Activated CD4-positive, alpha-beta T cell treated with anti-CD3 and anti-CD28 coated beads for 36 hours (primary cell): ENCODE measurements around the gene RPS18. TPM values are rescaled to one million over a fixed set of nuclear protein-coding genes. Genes with fewer than 3 reads are reported as not detected.

Experiments
- ATAC-seq: fragments of 200-7000 bp; cut with Tn5 transposase; one replicate; pipeline ENCODE4 v1.10.0; 2021; ENCODE audit warnings: mild to moderate bottlenecking, moderate library complexity
- CTCF ChIA-PET: fragments of 350-600 bp; sonication (Branson Sonifier 250); formaldehyde crosslinking; loops from one replicate; lab custom pipeline; 2021; ENCODE audit warnings: antibody characterized with exemption; lab: Charles Lee
- POLR2A ChIA-PET: fragments of 350-600 bp; sonication (Branson Sonifier 250); formaldehyde crosslinking; loops from one replicate; lab custom pipeline; 2021; ENCODE audit warnings: antibody characterized with exemption, inconsistent platforms; lab: Charles Lee
- DNase-seq: peaks from one replicate; pipeline ENCODE4 v3.0.0-alpha.2; 2020
- H3K27ac Mint-ChIP-seq: one replicate; pipeline ENCODE4 v1.8.0; 2021; ENCODE audit warnings: mixed read lengths
- H3K27me3 Mint-ChIP-seq: one replicate; pipeline ENCODE4 v1.8.0; 2021; ENCODE audit warnings: mixed read lengths
- H3K36me3 Mint-ChIP-seq: one replicate; pipeline ENCODE4 v1.8.0; 2021; ENCODE audit warnings: low read depth, mixed read lengths
- H3K4me1 Mint-ChIP-seq: one replicate; pipeline ENCODE4 v1.8.0; 2021; ENCODE audit warnings: mixed read lengths
- H3K4me3 Mint-ChIP-seq: one replicate; pipeline ENCODE4 v1.8.0; 2021; ENCODE audit warnings: mild to moderate bottlenecking, moderate library complexity, mixed read lengths
- H3K9me3 Mint-ChIP-seq: one replicate; pipeline ENCODE4 v1.8.0; 2021; ENCODE audit warnings: low read depth, mixed read lengths
- intact Hi-C, 2 experiments: fragments of 100-400 bp; cut with DNase I in 1 of 2; cut with micrococcal nuclease in 1 of 2; formaldehyde crosslinking; loops; one replicate each; pipeline versions ENCODE4 v1.14.2 to v1.15.1; 2022 to 2024; cut with DNase I, micrococcal nuclease
- total RNA-seq, 2 experiments: library from RNA; stranded (reverse); gene quantifications; one replicate each; pipeline ENCODE4 v1.2.3, GENCODE V29; 2021

Gene RPS18
- total RNA-seq, 2 experiments from 2014 or later: 2,706 to 4,631 TPM

- Mint-ChIP-seq H3K27ac (peak overlapping the region; percentile 93), H3K4me1 (peaks cover 25% of the 10 kb centered on the region), H3K36me3 (peaks cover 25% of the 10 kb centered on the region), H3K9me3 (no peaks in the 10 kb centered on the region), H3K4me3 (peak overlapping the region; percentile 80), H3K27me3 (no peaks in the 10 kb centered on the region)
- intact Hi-C loops: loop anchor here in 1 of 2 experiments (5.0 kb wide), 1 partner anchor 326 kb away; no protein-coding TSS in a partner anchor
- CTCF ChIA-PET: interaction anchor here (1.2 to 1.6 kb wide), 7 partner anchors 7 to 131 kb away, joined by 3 to 17 read pairs (median 6); partner anchors contain the start of genes PFDN6, WDR46 and ZBTB22
- DNase-seq (peak; percentile 78), ATAC-seq (peak; percentile 39)
- POLR2A ChIA-PET: interaction anchor here (0.6 to 1.6 kb wide), 5 partner anchors 9 to 1724 kb away, joined by 3 to 14 read pairs (median 4); partner anchors contain the start of genes B3GALT4, PFDN6, RPS18 and VPS52
Observed at GRCh38 chr6:33297956-33298772, 26.3 kb downstream of the RPS18 start.

- ChIA-PET CTCF (interaction anchor here (0.6 to 1.6 kb wide), 14 partner anchors 8 to 130 kb away, joined by 3 to 17 read pairs (median 4); partner anchors contain the start of genes PFDN6, TAPBP, WDR46 and ZBTB22), POLR2A (interaction anchor here (1.0 to 1.6 kb wide), 6 partner anchors 10 to 327 kb away, joined by 3 to 15 read pairs (median 6); partner anchors contain the start of genes B3GALT4, PFDN6, RPS18 and VPS52)
- H3K27me3 Mint-ChIP-seq: no peaks in the 10 kb centered on the region
- peak; percentile 76 for DNase-seq
- peaks cover 27% of the 10 kb centered on the region for H3K4me1 Mint-ChIP-seq
- ATAC-seq: peak; percentile 25
- no peaks in the 10 kb centered on the region for H3K9me3 Mint-ChIP-seq
- peaks cover 27% of the 10 kb centered on the region for H3K36me3 Mint-ChIP-seq
- intact Hi-C loops: loop anchor here (1.0 to 5.0 kb wide), 12 partner anchors 10 to 327 kb away; partner anchors contain the start of genes B3GALT4 (in 2 of the 2), PFDN6 (in 2 of the 2), WDR46 (in 2 of the 2) and CUTA (in 1 of the 2)
- H3K27ac Mint-ChIP-seq: peak within 1 kb of the TSS; percentile 98
- peak within 1 kb of the TSS; percentile 80 for H3K4me3 Mint-ChIP-seq
Observed at GRCh38 chr6:33298773-33299236, 26.9 kb downstream of the RPS18 start, which contains the start of gene RGL2. TSS of gene RGL2 (minus strand) at chr6:33298942. CDS start at chr6:33298610, 332 bp downstream.

GRCh38 chr6:33299237-33299944 lies 27.5 kb downstream of the RPS18 start:
- POLR2A ChIA-PET: interaction anchor here (1.0 to 1.6 kb wide), 8 partner anchors 9 to 327 kb away, joined by 3 to 15 read pairs (median 4); partner anchors contain the start of genes B3GALT4, PFDN6, RPS18 and VPS52
- ATAC-seq: peak; percentile 87
- peaks cover 28% of the 10 kb centered on the region for H3K4me1 Mint-ChIP-seq
- CTCF ChIA-PET: interaction anchor here (0.6 to 1.6 kb wide), 20 partner anchors 9 to 323 kb away, joined by 3 to 17 read pairs (median 3); partner anchors contain the start of genes B3GALT4, PFDN6, RPS18 and TAPBP
- H3K36me3 Mint-ChIP-seq: peaks cover 30% of the 10 kb centered on the region
- intact Hi-C loops: loop anchor here (1.0 to 5.0 kb wide), 12 partner anchors 10 to 327 kb away; partner anchors contain the start of genes B3GALT4 (in 2 of the 2), PFDN6 (in 2 of the 2), WDR46 (in 2 of the 2) and CUTA (in 1 of the 2)
- H3K27ac Mint-ChIP-seq: peak overlapping the region; percentile 98
- no peaks in the 10 kb centered on the region for H3K27me3 Mint-ChIP-seq
- peak overlapping the region; percentile 80 for H3K4me3 Mint-ChIP-seq
- H3K9me3 Mint-ChIP-seq: no peaks in the 10 kb centered on the region
- peak; percentile 97 for DNase-seq

DNA sequence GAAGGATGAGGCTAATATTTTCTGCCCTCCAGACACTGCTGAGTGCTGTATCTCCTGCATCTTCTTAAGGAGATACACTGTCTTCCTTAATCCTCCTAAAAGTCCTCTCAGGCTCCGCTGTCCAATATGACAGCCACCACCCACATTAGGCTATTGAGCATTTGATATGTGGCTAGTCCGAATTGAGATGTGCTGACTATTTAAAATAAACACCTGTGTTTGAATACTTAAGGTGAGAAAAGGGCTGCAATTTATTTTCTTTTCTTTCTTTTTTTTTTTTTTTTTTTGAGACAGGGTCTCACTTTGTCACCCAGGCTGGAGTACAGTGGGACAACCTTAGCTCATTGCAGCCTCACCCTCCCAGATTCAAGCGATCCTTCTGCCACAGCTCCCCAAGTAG lies 30.0 kb downstream of the RPS18 start:
- H3K27me3 Mint-ChIP-seq: no peaks in the 10 kb centered on the region
- peaks cover 49% of the 10 kb centered on the region for H3K36me3 Mint-ChIP-seq
- no peaks in the 10 kb centered on the region for H3K9me3 Mint-ChIP-seq
- ATAC-seq (no peak), DNase-seq (no peak)
- intact Hi-C loops: no loop called here
- CTCF ChIA-PET: interaction anchor here (2.1 kb wide), 1 partner anchor 13 kb away, joined by 9 read pairs; the partner anchor contains the start of genes PFDN6 and WDR46
- POLR2A ChIA-PET: interaction anchor here (0.6 to 0.7 kb wide), 2 partner anchors 11 to 57 kb away, joined by 4 to 7 read pairs; no protein-coding TSS in a partner anchor
- peaks cover 40% of the 10 kb centered on the region for H3K4me1 Mint-ChIP-seq
- peak overlapping the region; percentile 80 for H3K4me3 Mint-ChIP-seq
- H3K27ac Mint-ChIP-seq: no peak overlapping the region

DNA sequence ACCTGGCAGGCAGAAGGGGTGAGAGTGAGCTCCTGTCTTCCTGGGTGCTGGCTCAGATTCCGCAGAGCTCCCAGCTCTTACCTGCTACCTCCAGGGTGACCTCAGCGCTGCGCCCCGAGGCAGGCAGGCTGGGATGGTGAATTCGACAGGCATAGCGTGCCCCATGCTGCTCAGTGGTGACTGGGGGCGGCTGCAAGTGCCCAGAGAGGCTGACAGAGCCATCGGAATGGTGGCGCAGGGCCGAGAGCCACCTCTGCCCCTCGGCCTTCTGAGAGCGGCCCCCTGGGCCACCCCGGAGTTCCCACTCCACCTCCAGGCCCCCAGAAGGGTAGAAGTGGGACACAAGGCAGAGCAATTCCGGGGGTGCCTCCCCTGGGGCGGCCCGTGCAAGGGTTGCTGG lies 32.3 kb downstream of the RPS18 start:
- Mint-ChIP-seq H3K9me3 (no peaks in the 10 kb centered on the region), H3K36me3 (peaks cover 59% of the 10 kb centered on the region), H3K4me1 (peaks cover 41% of the 10 kb centered on the region), H3K27ac (peak overlapping the region; percentile 71), H3K4me3 (no peak overlapping the region), H3K27me3 (no peaks in the 10 kb centered on the region)
- DNase-seq (no peak), ATAC-seq (no peak)
- CTCF ChIA-PET: no interaction called here
- intact Hi-C loops: no loop called here
- POLR2A ChIA-PET: no interaction called here

DNA sequence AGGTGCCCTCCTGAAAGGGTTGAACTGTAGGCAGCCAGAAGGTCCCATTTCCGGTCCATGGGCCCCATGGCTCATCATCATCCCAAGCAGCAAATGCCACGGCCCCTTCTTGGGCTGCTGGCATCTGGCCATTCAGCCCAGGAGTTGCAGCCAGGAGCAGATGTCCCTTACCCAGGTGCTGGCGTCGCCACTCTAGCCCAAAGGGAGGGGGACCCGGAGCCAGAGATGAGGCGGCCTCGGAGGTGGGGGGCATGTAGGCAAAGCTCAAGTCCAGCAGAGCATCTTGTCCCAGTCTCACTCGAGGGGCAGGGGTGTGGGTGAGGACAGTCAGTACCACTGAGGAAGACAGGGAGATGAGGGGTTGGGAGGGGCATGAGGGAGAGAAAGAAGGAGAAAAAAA lies 33.2 kb downstream of the RPS18 start:
- intact Hi-C loops: no loop called here
- ChIA-PET POLR2A (no interaction called here), CTCF (interaction anchor here (0.5 kb wide), 1 partner anchor 13 kb away, joined by 3 read pairs; the partner anchor contains the start of gene ZBTB22)
- ATAC-seq (no peak), DNase-seq (no peak)
- Mint-ChIP-seq H3K27me3 (no peaks in the 10 kb centered on the region), H3K36me3 (peaks cover 52% of the 10 kb centered on the region), H3K27ac (no peak overlapping the region), H3K4me3 (no peak overlapping the region), H3K4me1 (peaks cover 37% of the 10 kb centered on the region), H3K9me3 (no peaks in the 10 kb centered on the region)

- Mint-ChIP-seq H3K9me3 (no peaks in the 10 kb centered on the region), H3K27ac (peak overlapping the region; percentile 66), H3K36me3 (peaks cover 50% of the 10 kb centered on the region), H3K4me1 (peaks cover 31% of the 10 kb centered on the region), H3K27me3 (no peaks in the 10 kb centered on the region), H3K4me3 (no peak overlapping the region)
- ATAC-seq: no peak
- intact Hi-C loops: no loop called here
- POLR2A ChIA-PET: no interaction called here
- CTCF ChIA-PET: no interaction called here
- no peak for DNase-seq
Observed at GRCh38 chr6:33306356-33306755, 34.5 kb downstream of the RPS18 start.

DNA sequence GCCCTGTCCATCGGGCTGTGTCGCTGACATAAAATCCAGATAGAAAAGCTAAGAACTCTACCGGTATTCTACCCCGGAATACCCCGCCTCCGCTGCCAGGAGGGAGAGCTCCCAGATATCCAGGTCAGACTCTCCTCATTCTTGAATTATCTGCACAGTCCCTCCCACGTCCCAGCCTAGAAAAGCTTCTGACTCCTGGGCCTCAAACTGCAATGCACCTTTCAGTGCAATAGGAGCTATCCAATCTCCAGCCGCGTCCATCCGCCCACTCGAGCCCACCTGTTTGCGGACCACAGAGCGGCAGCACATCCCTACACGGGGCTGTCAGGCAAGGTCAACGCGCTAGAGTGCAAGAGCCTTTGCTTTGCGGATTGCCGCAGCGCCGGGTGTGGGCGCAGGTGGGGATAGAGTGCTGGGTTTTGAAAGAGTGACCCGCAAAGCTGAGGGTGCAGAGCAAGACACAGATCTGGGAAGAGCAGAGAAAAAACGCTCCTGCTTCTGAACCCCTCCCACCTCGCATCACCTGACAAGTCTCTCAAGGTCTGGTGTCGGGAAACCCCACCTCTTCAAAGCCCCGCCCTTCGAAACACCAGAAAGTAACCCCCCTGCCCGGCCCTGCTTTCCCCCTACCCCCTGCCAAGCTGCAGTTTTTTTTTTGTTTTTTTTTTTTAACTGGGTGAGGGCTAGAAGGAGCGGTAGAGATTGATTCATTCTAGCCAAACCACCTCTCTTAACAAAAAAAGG lies 40.7 kb downstream of the RPS18 start:
- H3K36me3 Mint-ChIP-seq: peaks cover 39% of the 10 kb centered on the region
- POLR2A ChIA-PET: interaction anchor here (0.6 to 1.0 kb wide), 7 partner anchors 10 to 129 kb away, joined by 3 to 9 read pairs (median 3); partner anchors contain the start of genes B3GALT4 and KIFC1
- peak overlapping the region; percentile 98 for H3K27ac Mint-ChIP-seq
- CTCF ChIA-PET: interaction anchor here (0.6 to 1.4 kb wide), 7 partner anchors 12 to 114 kb away, joined by 3 to 8 read pairs (median 5); partner anchors contain the start of genes RGL2, RPS18 and VPS52
- no peaks in the 10 kb centered on the region for H3K9me3 Mint-ChIP-seq
- peaks cover 52% of the 10 kb centered on the region for H3K4me1 Mint-ChIP-seq
- intact Hi-C loops: loop anchor here (1.0 to 10.0 kb wide), 10 partner anchors 13 to 922 kb away; partner anchors contain the start of genes B3GALT4 (in 1 of the 2), CUTA (in 1 of the 2), HMGA1 (in 1 of the 2) and ITPR3 (in 1 of the 2)
- H3K4me3 Mint-ChIP-seq: peak overlapping the region; percentile 99
- DNase-seq: peak; percentile 90
- H3K27me3 Mint-ChIP-seq: no peaks in the 10 kb centered on the region
- peak; percentile 40 for ATAC-seq

DNA sequence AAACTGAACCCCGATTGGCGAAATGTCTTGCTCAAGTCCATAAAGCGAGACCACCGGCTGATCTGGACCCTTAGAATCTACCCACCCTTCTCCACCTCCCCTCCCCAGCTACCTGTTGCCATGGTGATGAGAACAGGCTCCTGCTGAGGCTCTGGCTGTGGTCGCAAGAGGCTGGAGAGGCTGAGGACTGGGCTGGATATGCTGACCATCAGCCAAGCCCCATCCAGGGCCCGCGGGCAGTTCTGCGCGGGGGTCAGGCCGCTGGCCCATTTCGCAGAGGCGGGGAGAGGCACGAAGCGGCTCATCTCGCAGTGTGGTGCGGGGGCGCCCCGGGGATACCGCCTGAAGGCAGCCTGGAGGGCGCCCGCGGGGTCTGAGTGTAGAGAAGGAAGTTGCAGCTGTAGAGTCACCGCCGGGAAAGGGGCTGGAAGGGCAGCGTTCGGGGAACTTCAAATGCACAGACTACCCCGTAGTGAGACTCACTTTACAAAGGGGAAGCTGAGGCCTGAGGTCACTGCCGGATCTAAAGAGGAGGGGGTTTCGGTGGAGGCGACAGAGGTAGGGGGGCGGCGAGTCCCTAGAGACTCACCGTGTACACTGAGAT lies 41.3 kb downstream of the RPS18 start:
- ATAC-seq (peak; percentile 9), DNase-seq (peak; percentile 79)
- Mint-ChIP-seq H3K27ac (peak overlapping the region; percentile 98), H3K9me3 (no peaks in the 10 kb centered on the region), H3K36me3 (peaks cover 38% of the 10 kb centered on the region), H3K4me3 (peak overlapping the region; percentile 99), H3K4me1 (peaks cover 53% of the 10 kb centered on the region), H3K27me3 (no peaks in the 10 kb centered on the region)
- intact Hi-C loops: loop anchor here (2.0 to 10.0 kb wide), 8 partner anchors 41 to 922 kb away; partner anchors contain the start of genes CUTA (in 1 of the 2), HMGA1 (in 1 of the 2), ITPR3 (in 1 of the 2) and PSMB8 (in 1 of the 2)
- CTCF ChIA-PET: interaction anchor here (0.9 to 1.4 kb wide), 4 partner anchors 12 to 113 kb away, joined by 3 to 8 read pairs (median 4); partner anchors contain the start of genes RGL2, RPS18 and VPS52
- POLR2A ChIA-PET: interaction anchor here (0.6 to 0.9 kb wide), 2 partner anchors 11 to 36 kb away, joined by 4 to 7 read pairs; partner anchors contain the start of gene B3GALT4
